Tibial nerve (tissue), 4 donors: ENCODE data around the gene ZNF335.

Experiments
- CTCF ChIP-seq, 5 experiments: fragments of 200-600 bp in 3 of 5; fragments of 450-650 bp in 2 of 5; sonication (generic) in 3 of 5; IDR thresholded peaks; one replicate each; pipeline ENCODE4 v1.5.1; 2016 to 2019; ENCODE audit warnings: antibody characterized with exemption in 5 of 5, mild to moderate bottlenecking in 3 of 5, moderate library complexity in 2 of 5
- EP300 ChIP-seq, 2 donors: sonication (generic); formaldehyde crosslinking; IDR thresholded peaks; one replicate each; pipeline ENCODE4 v1.6.1; 2017; ENCODE audit warnings: antibody characterized with exemption in 2 of 2, mild to moderate bottlenecking in 1 of 2
- POLR2A ChIP-seq, 2 donors: fragments of 450-650 bp; IDR thresholded peaks; one replicate each; pipeline ENCODE4 v1.6.1; 2017; ENCODE audit warnings: antibody characterized with exemption in 2 of 2, mild to moderate bottlenecking in 2 of 2, moderate library complexity in 2 of 2

GRCh38 chr20:45967551-45968080, 4.4 kb downstream of the ZNF335 start:
- TF ChIP-seq CTCF (IDR thresholded peaks at IDR 0.05) (no peak), POLR2A (IDR thresholded peaks at IDR 0.05) (no peak), EP300 (IDR thresholded peaks at IDR 0.05) (no peak)
